Transverse colon (tissue), 4 donors: Measurements from ENCODE around the gene ZNF445. TPM values are rescaled to one million over a fixed set of nuclear protein-coding genes. Genes with fewer than 3 reads are reported as not detected.
"Not testable (repeated sequence)": the region's sequence is repeated elsewhere in the genome, so short reads cannot be mapped to it uniquely, and the experiment has no call there.

Experiments
- DNase-seq: peaks from one replicate; pipeline ENCODE4 v3.0.0-alpha.2; 2019
- H3K27ac ChIP-seq, 4 donors: fragments of 200-600 bp; sonication (generic); 2 replicates each; pipeline ENCODE4 v1.5.1; 2016 to 2018; ENCODE audit warnings: inconsistent platforms in 4 of 4
- H3K27me3 ChIP-seq: fragments of 200-600 bp; sonication (generic); 2 replicates; pipeline ENCODE4 v1.5.1; 2017; ENCODE audit warnings: inconsistent platforms
- H3K36me3 ChIP-seq, 4 donors: fragments of 200-600 bp; sonication (generic); 2 replicates each; pipeline ENCODE4 v1.5.1; 2017 to 2019; ENCODE audit warnings: inconsistent platforms in 4 of 4
- H3K4me1 ChIP-seq, 4 donors: fragments of 200-600 bp; sonication (generic); 2 replicates each; pipeline ENCODE4 v1.5.1; 2017 to 2020; ENCODE audit warnings: inconsistent platforms in 4 of 4
- H3K4me3 ChIP-seq, 4 donors: fragments of 200-600 bp; sonication (generic); 1 replicate in 1 of 4; 2 replicates in 3 of 4; pipeline versions ENCODE4 v1.5.1 to v1.6.1; 2017 to 2019; ENCODE audit warnings: inconsistent platforms in 4 of 4
- H3K9me3 ChIP-seq, 2 donors: fragments of 200-600 bp; sonication (generic); 2 replicates each; pipeline ENCODE4 v1.5.1; 2017 to 2019; ENCODE audit warnings: inconsistent platforms in 2 of 2
- EP300 ChIP-seq: sonication (generic); formaldehyde crosslinking; IDR thresholded peaks from one replicate; pipeline ENCODE4 v1.6.1; 2017; ENCODE audit warnings: antibody characterized with exemption, low read depth
- POLR2A ChIP-seq: fragments of 450-650 bp; IDR thresholded peaks from one replicate; pipeline ENCODE4 v1.6.1; 2016; ENCODE audit warnings: antibody characterized with exemption, mild to moderate bottlenecking, moderate library complexity
- POLR2AphosphoS5 ChIP-seq, 3 donors: sonication (generic); formaldehyde crosslinking; IDR thresholded peaks; one replicate each; pipeline ENCODE4 v1.6.1; 2016; ENCODE audit warnings: antibody characterized with exemption in 3 of 3
- WGBS, 2 donors: methylation state at CpG; one replicate each; pipeline ENCODE4 v1.1.5; 2018; ENCODE audit warnings: low coverage in 1 of 2; 5-methylcytosine and 5-hydroxymethylcytosine counted together
- in situ Hi-C, 4 donors: fragments of 200-750 bp; cut with MboI; loops; one replicate each; pipeline versions ENCODE4 v1.15.0 to v1.15.1; 2017; ENCODE audit warnings: low sequenced_read_pairs in 3 of 4, low pct_ligation_motif_present in 1 of 4, low pct_unique_long_range_greater_than_20kb in 1 of 4
- intact Hi-C: fragments of 100-400 bp; cut with DNase I; formaldehyde crosslinking; loops from one replicate; pipeline ENCODE4 v1.15.1; 2023; ENCODE audit warnings: low total_unique reads
- total RNA-seq, 4 donors: library from RNA; depleted of rRNA; stranded (reverse); fragments of >200 nt; gene quantifications; one replicate each; pipeline ENCODE4 v1.1.0, GENCODE V29; 2016
- TF ChIP-seq, protein P1 (sequence below), 5 experiments: fragments of 200-600 bp in 3 of 5; fragments of 450-650 bp in 2 of 5; sonication (generic) in 3 of 5; IDR thresholded peaks; 1 replicate in 2 of 5; 2 replicates in 3 of 5; pipeline ENCODE4 v1.5.1; 2016 to 2017; ENCODE audit warnings: antibody characterized with exemption in 5 of 5, inconsistent platforms in 3 of 5, mild to moderate bottlenecking in 2 of 5, moderate library complexity in 1 of 5

ZNF445 gene
- total RNA-seq, 4 donors from 2014 or later = 6.8 to 12.7 (median 8.6) TPM

DNA sequence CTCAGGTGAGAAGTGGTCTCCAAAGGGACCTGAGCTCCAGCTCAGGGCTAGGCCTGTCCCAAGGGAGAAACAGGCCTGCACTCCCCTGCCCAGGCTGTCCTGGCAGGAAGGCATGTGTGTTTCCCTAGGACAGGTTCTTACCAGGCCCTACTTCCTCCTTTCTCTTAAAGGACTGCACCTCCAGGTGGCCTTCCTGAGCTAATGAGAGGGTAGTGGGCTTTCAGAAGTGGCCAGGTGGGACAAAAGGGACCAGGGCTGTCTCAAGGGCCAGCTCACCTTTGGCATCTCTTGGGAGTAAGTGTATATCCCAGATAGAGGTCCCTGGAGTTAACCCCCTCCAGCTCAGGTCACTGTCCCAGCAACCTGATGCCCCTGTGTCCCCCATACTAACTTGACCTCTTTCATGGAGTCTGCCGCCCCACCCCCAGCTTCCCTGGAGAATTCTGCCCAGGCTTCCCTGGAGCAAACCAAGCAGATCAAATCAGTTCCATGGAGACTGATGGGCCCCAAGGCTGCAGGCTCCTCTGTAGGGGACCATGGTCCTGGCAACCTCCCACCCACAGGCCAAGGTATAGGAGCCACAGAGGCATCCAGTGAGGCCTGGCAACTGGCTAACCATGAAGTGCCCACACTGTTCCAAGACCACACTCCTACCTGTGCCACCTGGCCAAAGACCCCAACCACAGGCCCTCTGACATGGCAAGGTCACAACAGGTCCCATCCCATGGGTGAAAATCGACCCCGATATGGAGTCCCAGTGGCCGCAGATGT lies 67.6 kb downstream of the ZNF445 start:
- 80% methylated on average over 4 of the region's 4 CpGs; no CpG with 5 or more reads in 1 of the 2 donors for WGBS, 2 donors
- TF ChIP-seq EP300 (no peak), POLR2AphosphoS5 (IDR thresholded peaks at IDR 0.05) (no peak), POLR2A (no peak)
- TF ChIP-seq, protein P1, sequence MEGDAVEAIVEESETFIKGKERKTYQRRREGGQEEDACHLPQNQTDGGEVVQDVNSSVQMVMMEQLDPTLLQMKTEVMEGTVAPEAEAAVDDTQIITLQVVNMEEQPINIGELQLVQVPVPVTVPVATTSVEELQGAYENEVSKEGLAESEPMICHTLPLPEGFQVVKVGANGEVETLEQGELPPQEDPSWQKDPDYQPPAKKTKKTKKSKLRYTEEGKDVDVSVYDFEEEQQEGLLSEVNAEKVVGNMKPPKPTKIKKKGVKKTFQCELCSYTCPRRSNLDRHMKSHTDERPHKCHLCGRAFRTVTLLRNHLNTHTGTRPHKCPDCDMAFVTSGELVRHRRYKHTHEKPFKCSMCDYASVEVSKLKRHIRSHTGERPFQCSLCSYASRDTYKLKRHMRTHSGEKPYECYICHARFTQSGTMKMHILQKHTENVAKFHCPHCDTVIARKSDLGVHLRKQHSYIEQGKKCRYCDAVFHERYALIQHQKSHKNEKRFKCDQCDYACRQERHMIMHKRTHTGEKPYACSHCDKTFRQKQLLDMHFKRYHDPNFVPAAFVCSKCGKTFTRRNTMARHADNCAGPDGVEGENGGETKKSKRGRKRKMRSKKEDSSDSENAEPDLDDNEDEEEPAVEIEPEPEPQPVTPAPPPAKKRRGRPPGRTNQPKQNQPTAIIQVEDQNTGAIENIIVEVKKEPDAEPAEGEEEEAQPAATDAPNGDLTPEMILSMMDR (IDR thresholded peaks at IDR 0.05) = no peak
- H3K4me1 ChIP-seq = no peaks in the 10 kb centered on the region
- no peaks in the 10 kb centered on the region for H3K9me3 ChIP-seq
- in situ Hi-C loops (no loop called here), intact Hi-C loops (no loop called here)
- no peak overlapping the region for H3K27ac ChIP-seq
- no peaks in the 10 kb centered on the region for H3K27me3 ChIP-seq
- no peak overlapping the region for H3K4me3 ChIP-seq
- DNase-seq = no peak
- H3K36me3 ChIP-seq = no peaks in the 10 kb centered on the region

DNA sequence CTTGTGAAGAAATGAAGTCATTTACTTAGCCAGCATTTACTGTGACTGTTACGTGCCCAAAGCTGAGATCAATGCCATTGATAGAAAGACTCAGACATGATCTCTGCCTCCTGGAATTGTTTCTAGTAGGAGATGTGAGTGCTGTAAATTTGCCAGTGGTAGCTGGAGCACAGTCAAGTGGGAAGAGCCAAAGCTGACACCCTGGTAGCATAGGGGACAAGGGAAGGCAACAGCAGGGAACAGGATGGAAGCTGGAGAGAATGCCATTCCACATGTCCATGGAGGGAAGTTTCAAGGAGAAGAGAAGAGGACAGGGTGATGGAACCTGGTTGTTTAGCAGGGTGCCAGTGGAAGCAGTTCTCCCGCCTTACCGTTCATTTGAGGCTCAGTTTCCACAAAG lies 74.9 kb downstream of the ZNF445 start:
- H3K4me1 ChIP-seq = no peaks in the 10 kb centered on the region
- intact Hi-C loops = no loop called here
- WGBS, 2 donors = 94 to 100% methylated on average over 3 of the region's 3 CpGs
- DNase-seq = no peak
- H3K4me3 ChIP-seq = no peak overlapping the region
- H3K36me3 ChIP-seq = peaks cover 0 to 9% (median 2%) of the 10 kb centered on the region in 4 donors
- H3K27ac ChIP-seq = no peak overlapping the region
- in situ Hi-C loops = no loop called here
- H3K9me3 ChIP-seq = no peaks in the 10 kb centered on the region
- H3K27me3 ChIP-seq = no peaks in the 10 kb centered on the region
- TF ChIP-seq EP300 = no peak
- no peak for TF ChIP-seq POLR2A
- TF ChIP-seq, protein P1 (IDR thresholded peaks at IDR 0.05) = no peak

DNA sequence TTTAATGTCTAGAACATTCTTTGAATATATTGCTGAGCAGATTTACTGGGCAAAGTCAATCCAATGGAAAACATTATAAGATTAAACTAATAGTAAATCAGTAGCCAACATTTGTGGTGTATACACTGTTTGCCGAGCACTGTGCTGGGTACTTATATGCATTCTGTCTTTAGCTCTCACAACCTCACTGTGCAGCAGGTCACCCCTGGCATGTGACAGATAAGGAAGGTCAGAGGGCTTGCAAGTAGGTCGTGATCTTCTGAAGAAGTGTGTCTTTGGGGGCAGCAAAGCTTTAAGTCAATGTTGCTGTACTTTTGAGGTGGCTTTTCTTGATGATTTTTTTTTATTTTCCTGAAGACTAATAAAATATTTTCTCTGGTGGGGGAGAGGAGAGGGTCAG lies 76.7 kb downstream of the ZNF445 start:
- intact Hi-C loops = no loop called here
- peaks cover 0 to 13% (median 3%) of the 10 kb centered on the region in 4 donors for H3K36me3 ChIP-seq

DNA sequence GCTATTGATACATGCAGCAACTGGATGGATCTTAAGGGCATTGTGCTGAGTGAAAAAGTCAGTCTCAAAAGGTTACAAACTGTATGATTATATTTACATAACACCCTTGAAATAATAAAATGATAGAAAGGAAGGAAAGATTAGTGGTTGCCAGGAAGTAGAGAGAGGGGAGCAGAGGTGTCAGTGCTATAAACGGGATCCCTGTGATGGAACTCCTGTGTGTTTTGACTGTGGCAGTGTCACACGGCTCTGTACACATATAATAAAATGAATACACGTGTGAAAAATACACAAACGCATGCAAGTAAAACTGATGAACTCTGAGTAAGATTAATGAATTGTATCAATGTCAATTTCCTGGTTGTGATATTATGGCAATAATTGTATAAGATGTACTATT lies 78.6 kb downstream of the ZNF445 start:
- Histone ChIP-seq H3K4me3 (no peak overlapping the region), H3K36me3 (peaks cover 0 to 13% (median 3%) of the 10 kb centered on the region in 4 donors), H3K27me3 (no peaks in the 10 kb centered on the region), H3K9me3 (no peaks in the 10 kb centered on the region), H3K4me1 (no peaks in the 10 kb centered on the region), H3K27ac (no peak overlapping the region)
- in situ Hi-C loops = no loop called here
- intact Hi-C loops = loop anchor here (10.0 kb wide), 1 partner anchor 1066 kb away; no protein-coding TSS in a partner anchor
- DNase-seq = no peak
- WGBS, 2 donors = 64 to 69% methylated on average over 3 to 4 of the region's 4 CpGs
- TF ChIP-seq POLR2AphosphoS5 (IDR thresholded peaks at IDR 0.05) = no peak

More for the DNA sequence above, 76.7 kb downstream of the ZNF445 start:
- no peak for TF ChIP-seq POLR2AphosphoS5 (IDR thresholded peaks at IDR 0.05)
- Histone ChIP-seq H3K27me3 (no peaks in the 10 kb centered on the region), H3K27ac (no peak overlapping the region), H3K4me3 (no peak overlapping the region), H3K4me1 (no peaks in the 10 kb centered on the region), H3K9me3 (no peaks in the 10 kb centered on the region)
- no peak for DNase-seq
- 76% methylated on average over 2 of the region's 2 CpGs; no CpG with 5 or more reads in 1 of the 2 donors for WGBS, 2 donors
- in situ Hi-C loops = no loop called here

DNA sequence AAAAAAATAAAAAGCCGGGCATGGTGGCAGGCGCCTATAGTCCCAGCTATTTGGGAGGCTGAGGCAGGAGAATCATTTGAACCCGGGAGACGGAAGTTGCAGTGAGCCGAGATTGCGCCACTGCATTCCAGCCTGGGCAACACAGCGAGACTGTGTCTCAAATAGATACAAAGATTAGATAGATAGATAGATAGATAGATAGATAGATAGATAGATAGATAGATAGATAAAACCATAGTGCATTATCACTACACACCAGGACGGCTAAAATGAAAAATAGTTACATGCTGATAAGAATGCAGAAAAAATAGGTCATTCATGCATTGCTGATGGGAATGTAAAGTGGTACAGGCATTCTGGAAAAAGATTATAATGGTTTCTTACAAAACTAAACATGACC lies 79.2 kb downstream of the ZNF445 start:
- WGBS, 2 donors = 95 to 96% methylated on average over 8 of the region's 8 CpGs
- intact Hi-C loops = loop anchor here (10.0 kb wide), 1 partner anchor 1067 kb away; no protein-coding TSS in a partner anchor
- DNase-seq, in situ Hi-C loops, H3K9me3 ChIP-seq, H3K27me3 ChIP-seq, H3K27ac ChIP-seq, H3K4me1 ChIP-seq, H3K4me3 ChIP-seq: not testable (repeated sequence)
- H3K36me3 ChIP-seq = peaks cover 0 to 13% (median 3%) of the 10 kb centered on the region in 4 donors
